HEK293 (cell line): ENCODE results near the gene LRP3.

Source experiments
- ATF2 ChIP-seq: fragments of 450-650 bp; formaldehyde crosslinking; IDR thresholded peaks from 2 replicates; pipeline ENCODE4 v1.5.1; 2016; ENCODE audit warnings: missing biosample characterization, missing genetic modification characterization, low read depth
- BCL11A ChIP-seq: fragments of 450-650 bp; formaldehyde crosslinking; IDR thresholded peaks from 2 replicates; pipeline ENCODE4 v1.5.1; 2016; ENCODE audit warnings: low read depth, missing biosample characterization, missing genetic modification characterization
- FEZF1 ChIP-seq: fragments of 450-650 bp; formaldehyde crosslinking; IDR thresholded peaks from 2 replicates; pipeline ENCODE4 v1.5.1; 2016; ENCODE audit warnings: missing biosample characterization, missing genetic modification characterization
- HIC1 ChIP-seq: fragments of 450-650 bp; formaldehyde crosslinking; IDR thresholded peaks from 2 replicates; pipeline ENCODE4 v1.5.1; 2016; ENCODE audit warnings: missing biosample characterization, missing genetic modification characterization
- KLF16 ChIP-seq: fragments of 450-650 bp; formaldehyde crosslinking; IDR thresholded peaks from 2 replicates; pipeline ENCODE4 v1.5.1; 2017; ENCODE audit warnings: missing biosample characterization, missing genetic modification characterization
- MZF1 ChIP-seq: fragments of 450-650 bp; formaldehyde crosslinking; IDR thresholded peaks from 2 replicates; pipeline ENCODE4 v1.5.1; 2017; ENCODE audit warnings: missing biosample characterization, missing genetic modification characterization, borderline replicate concordance
- PRDM2 ChIP-seq: fragments of 450-650 bp; formaldehyde crosslinking; IDR thresholded peaks from 2 replicates; pipeline ENCODE4 v1.5.1; 2016; ENCODE audit warnings: missing biosample characterization, missing genetic modification characterization, borderline replicate concordance
- SP3 ChIP-seq: fragments of 450-650 bp; formaldehyde crosslinking; IDR thresholded peaks from 2 replicates; pipeline ENCODE4 v1.5.1; 2016; ENCODE audit warnings: missing biosample characterization, missing genetic modification characterization
- TSHZ1 ChIP-seq: fragments of 450-650 bp; formaldehyde crosslinking; IDR thresholded peaks from 2 replicates; pipeline ENCODE4 v1.5.1; 2016; ENCODE audit warnings: missing biosample characterization, missing genetic modification characterization, borderline replicate concordance
- YY2 ChIP-seq: fragments of 450-650 bp; formaldehyde crosslinking; IDR thresholded peaks from 2 replicates; pipeline ENCODE4 v1.5.1; 2016; ENCODE audit warnings: missing biosample characterization, missing genetic modification characterization
- ZBTB49 ChIP-seq: fragments of 450-650 bp; formaldehyde crosslinking; IDR thresholded peaks from 2 replicates; pipeline ENCODE4 v1.5.1; 2016; ENCODE audit warnings: missing biosample characterization, missing genetic modification characterization, low read depth
- ZEB2 ChIP-seq: fragments of 450-650 bp; formaldehyde crosslinking; IDR thresholded peaks from 2 replicates; pipeline ENCODE4 v1.5.1; 2016; ENCODE audit warnings: missing biosample characterization, missing genetic modification characterization
- ZNF140 ChIP-seq: fragments of 450-650 bp; formaldehyde crosslinking; IDR thresholded peaks from 2 replicates; pipeline ENCODE4 v1.5.1; 2016; ENCODE audit warnings: missing biosample characterization, missing genetic modification characterization
- ZNF488 ChIP-seq: fragments of 450-650 bp; formaldehyde crosslinking; IDR thresholded peaks from 2 replicates; pipeline ENCODE4 v1.5.1; 2016; ENCODE audit warnings: missing biosample characterization, missing genetic modification characterization
- ZNF555 ChIP-seq: fragments of 450-650 bp; formaldehyde crosslinking; conservative IDR thresholded peaks from 2 replicates; pipeline ENCODE4 v1.5.1; 2017; ENCODE audit warnings: missing biosample characterization, mild to moderate bottlenecking, missing genetic modification characterization, inconsistent platforms
- ZNF610 ChIP-seq: fragments of 450-650 bp; formaldehyde crosslinking; IDR thresholded peaks from 2 replicates; pipeline ENCODE4 v1.5.1; 2016; ENCODE audit warnings: missing biosample characterization, missing genetic modification characterization, borderline replicate concordance
- ZNF645 ChIP-seq: fragments of 450-650 bp; formaldehyde crosslinking; IDR thresholded peaks from 2 replicates; pipeline ENCODE4; 2016; ENCODE audit warnings: missing biosample characterization, missing genetic modification characterization
- ZNF664 ChIP-seq: fragments of 450-650 bp; formaldehyde crosslinking; IDR thresholded peaks from 2 replicates; pipeline ENCODE4 v1.5.1; 2016; ENCODE audit warnings: missing biosample characterization, missing genetic modification characterization
- ZNF777 ChIP-seq: fragments of 450-650 bp; formaldehyde crosslinking; IDR thresholded peaks from 2 replicates; pipeline ENCODE4 v1.5.1; 2017; ENCODE audit warnings: missing biosample characterization, missing genetic modification characterization, borderline replicate concordance

The LRP3 gene

GRCh38 chr19:33177417-33177979 is 16.6 kb upstream of the LRP3 start (continued):
- TF ChIP-seq TSHZ1 (tag by site-specific recombination) (peak; percentile 11; the same call in 1 of the 2 replicates), ZNF555 (tag by site-specific recombination) (no peak), KLF16 (tag by site-specific recombination) (no peak; the same call in 1 of the 2 replicates), SP3 (no peak), ZEB2 (tag by site-specific recombination) (no peak), ZNF610 (tag by site-specific recombination) (no peak; the same call in 1 of the 2 replicates), ZNF140 (tag by site-specific recombination) (no peak), ZNF645 (tag by site-specific recombination) (peak; percentile 96; the same call in 1 of the 2 replicates), ZNF664 (tag by site-specific recombination) (no peak), MZF1 (tag by site-specific recombination) (peak; percentile 60; the same call in 1 of the 2 replicates), ZNF488 (tag by site-specific recombination) (no peak; the same call in 1 of the 2 replicates), ZBTB49 (no peak), ZNF777 (tag by site-specific recombination) (peak; percentile 96; the same call in 1 of the 2 replicates), BCL11A (peak; percentile 83; the same call in 1 of the 2 replicates), PRDM2 (tag by site-specific recombination) (no peak), HIC1 (0 out of 2 replicates have a peak, but pooled peaks have one; percentile 74), ATF2 (tag by site-specific recombination) (no peak), FEZF1 (tag by site-specific recombination) (peak; percentile 34; the same call in 1 of the 2 replicates), YY2 (peak; percentile 55)
